Measurements from ENCODE around the gene SERPINA4. TPM values are rescaled to one million over a fixed set of nuclear protein-coding genes. Genes with fewer than 3 reads are reported as not detected.

Gene SERPINA4
- total RNA-seq, 1 experiment from 2014 or later, result 0.17 TPM

GRCh38 chr14:94517248-94517640 is 44.0 kb upstream of the SERPINA4 start:
- CTCF ChIA-PET, result no interaction called here
- H3K4me1 ChIP-seq (ENCODE audit: control insufficient read depth in 1 of 2, insufficient read depth in 2 of 2, low read length in 2 of 2), result no peaks in the 10 kb centered on the region
- no peaks in the 10 kb centered on the region for H3K36me3 ChIP-seq (ENCODE audit: control insufficient read depth in 1 of 2, insufficient read depth in 2 of 2, low read length in 2 of 2)
- DNase-seq (ENCODE audit: low read depth, low spot score) (no peak), ATAC-seq (no peak)
- RAD21 ChIA-PET (ENCODE audit: low non-redundant PET in 1 of 2, low total read pairs in 2 of 2, uncharacterized antibody in 2 of 2, unreplicated experiment in 2 of 2), result no interaction called here
- no peak overlapping the region for H2AFZ ChIP-seq (ENCODE audit: low read depth, low read length, poor library complexity, severe bottlenecking)
- no TSS peak for BruUV-seq (replicated peaks)
- H3K4me2 ChIP-seq (ENCODE audit: low read length), result no peak overlapping the region
- TF ChIP-seq CTCF (IDR thresholded peaks at IDR 0.05 in 2 of 3, conservative IDR thresholded peaks at IDR 0.05 in 1 of 3; ENCODE audit: borderline replicate concordance in 1 of 3, insufficient read depth in 1 of 3, low read depth in 2 of 3, low read length in 2 of 3) (no peak), SP1 (IDR thresholded peaks at IDR 0.05; ENCODE audit: low read depth) (no peak), FOSL1 (IDR thresholded peaks at IDR 0.05; ENCODE audit: low read depth) (no peak), ZNF274 (IDR thresholded peaks at IDR 0.05; ENCODE audit: low read depth, low read length) (no peak), EGR1 (IDR thresholded peaks at IDR 0.05; ENCODE audit: low read depth) (no peak), RAD21 (IDR thresholded peaks at IDR 0.05; ENCODE audit: low read depth) (no peak), POLR2A (IDR thresholded peaks at IDR 0.05; ENCODE audit: borderline replicate concordance, extremely low read depth, insufficient read depth, insufficient read length) (no peak), TCF7L2 (IDR thresholded peaks at IDR 0.05; ENCODE audit: borderline replicate concordance, extremely low read depth, insufficient read depth, insufficient read length) (no peak), EZH2phosphoT487 (IDR thresholded peaks at IDR 0.05; ENCODE audit: borderline replicate concordance) (no peak), CBX3 (IDR thresholded peaks at IDR 0.05; ENCODE audit: low read depth) (no peak), POLR2AphosphoS5 (IDR thresholded peaks at IDR 0.05; ENCODE audit: low read depth, low read length) (no peak), EZH2 (IDR thresholded peaks at IDR 0.05) (no peak), ZFX (IDR thresholded peaks at IDR 0.05) (no peak), CEBPB (IDR thresholded peaks at IDR 0.05; ENCODE audit: low read depth) (no peak), JUND (IDR thresholded peaks at IDR 0.05) (no peak), ELF1 (IDR thresholded peaks at IDR 0.05; ENCODE audit: borderline replicate concordance, low read depth) (no peak), SIN3A (IDR thresholded peaks at IDR 0.05; ENCODE audit: low read depth) (no peak)
- TF ChIP-seq, protein P1, sequence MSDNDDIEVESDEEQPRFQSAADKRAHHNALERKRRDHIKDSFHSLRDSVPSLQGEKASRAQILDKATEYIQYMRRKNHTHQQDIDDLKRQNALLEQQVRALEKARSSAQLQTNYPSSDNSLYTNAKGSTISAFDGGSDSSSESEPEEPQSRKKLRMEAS (IDR thresholded peaks at IDR 0.05), result no peak
- TF ChIP-seq, protein P2, sequence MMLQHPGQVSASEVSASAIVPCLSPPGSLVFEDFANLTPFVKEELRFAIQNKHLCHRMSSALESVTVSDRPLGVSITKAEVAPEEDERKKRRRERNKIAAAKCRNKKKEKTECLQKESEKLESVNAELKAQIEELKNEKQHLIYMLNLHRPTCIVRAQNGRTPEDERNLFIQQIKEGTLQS (IDR thresholded peaks at IDR 0.05), result no peak
- TF ChIP-seq, protein P3, sequence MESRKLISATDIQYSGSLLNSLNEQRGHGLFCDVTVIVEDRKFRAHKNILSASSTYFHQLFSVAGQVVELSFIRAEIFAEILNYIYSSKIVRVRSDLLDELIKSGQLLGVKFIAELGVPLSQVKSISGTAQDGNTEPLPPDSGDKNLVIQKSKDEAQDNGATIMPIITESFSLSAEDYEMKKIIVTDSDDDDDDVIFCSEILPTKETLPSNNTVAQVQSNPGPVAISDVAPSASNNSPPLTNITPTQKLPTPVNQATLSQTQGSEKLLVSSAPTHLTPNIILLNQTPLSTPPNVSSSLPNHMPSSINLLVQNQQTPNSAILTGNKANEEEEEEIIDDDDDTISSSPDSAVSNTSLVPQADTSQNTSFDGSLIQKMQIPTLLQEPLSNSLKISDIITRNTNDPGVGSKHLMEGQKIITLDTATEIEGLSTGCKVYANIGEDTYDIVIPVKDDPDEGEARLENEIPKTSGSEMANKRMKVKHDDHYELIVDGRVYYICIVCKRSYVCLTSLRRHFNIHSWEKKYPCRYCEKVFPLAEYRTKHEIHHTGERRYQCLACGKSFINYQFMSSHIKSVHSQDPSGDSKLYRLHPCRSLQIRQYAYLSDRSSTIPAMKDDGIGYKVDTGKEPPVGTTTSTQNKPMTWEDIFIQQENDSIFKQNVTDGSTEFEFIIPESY (IDR thresholded peaks at IDR 0.05; ENCODE audit: extremely low read depth, insufficient replicate concordance, low read length), result no peak
- no peak overlapping the region for H3K9ac ChIP-seq (ENCODE audit: low read length)
- H3K9me2 ChIP-seq (ENCODE audit: insufficient read depth), result no peaks in the 10 kb centered on the region
- POLR2A ChIA-PET, result no interaction called here
- H3K9me3 ChIP-seq (ENCODE audit: control insufficient read depth in 1 of 2, insufficient read depth in 1 of 2, low read depth in 1 of 2, low read length in 2 of 2), result no peaks in the 10 kb centered on the region
- peaks cover 4% of the 10 kb centered on the region; the same call in 1 of the 2 replicates for H3K27me3 ChIP-seq (ENCODE audit: insufficient read depth, low read length)
- intact Hi-C loops (cut with micrococcal nuclease), result no loop called here
- no peaks in the 10 kb centered on the region for H3K79me2 ChIP-seq (ENCODE audit: insufficient read depth, low read length)
- H3K27ac ChIP-seq (ENCODE audit: low read depth, low read length), result no peak overlapping the region
- H3K4me3 ChIP-seq (replicated peaks in 1 of 2; ENCODE audit: low read depth in 1 of 2, low read length in 2 of 2), result no peak overlapping the region
- no peaks in the 10 kb centered on the region for H4K20me1 ChIP-seq (ENCODE audit: insufficient read depth)

All from HCT116 (cell line).